GM18499 (cell line): ENCODE measurements around the gene SLC32A1.

ENCODE experiments used
- ATAC-seq: cut with Tn5 transposase; IDR thresholded peaks from one replicate; pipeline ENCODE4 v1.9.1; 2021; ENCODE audit warnings: moderate number of reproducible peaks; ENCODE audit not compliant: insufficient read depth, unreplicated experiment

Gene SLC32A1

GRCh38 chr20:38723848-38724625 is at the start of gene SLC32A1:
Gene SLC32A1 (plus strand): TSS chr20:38724486. CDS start chr20:38724725, 239 bp downstream.
- ATAC-seq: no peak

- no peak for ATAC-seq
Measured at GRCh38 chr20:38674765-38675133, 49.5 kb upstream of the SLC32A1 start.

- no peak for ATAC-seq
Measured at GRCh38 chr20:38676576-38676975, 47.7 kb upstream of the SLC32A1 start.

- ATAC-seq: no peak
Measured at GRCh38 chr20:38680500-38681306, 43.6 kb upstream of the SLC32A1 start.

- no peak for ATAC-seq
Measured at GRCh38 chr20:38685271-38685670, 39.0 kb upstream of the SLC32A1 start.

- no peak for ATAC-seq
Measured at GRCh38 chr20:38685853-38686473, 38.3 kb upstream of the SLC32A1 start.

GRCh38 chr20:38692436-38693411 is 31.6 kb upstream of the SLC32A1 start:
- ATAC-seq: no peak

- no peak for ATAC-seq
Measured at GRCh38 chr20:38697306-38697705, 27.0 kb upstream of the SLC32A1 start.

- ATAC-seq: no peak
Measured at GRCh38 chr20:38698541-38698940, 25.7 kb upstream of the SLC32A1 start.

GRCh38 chr20:38700141-38700540 is 24.1 kb upstream of the SLC32A1 start:
- ATAC-seq: no peak

GRCh38 chr20:38700926-38701325 is 23.4 kb upstream of the SLC32A1 start:
- ATAC-seq: no peak

GRCh38 chr20:38703526-38703925 is 20.8 kb upstream of the SLC32A1 start:
- no peak for ATAC-seq

GRCh38 chr20:38704136-38704535 is 20.1 kb upstream of the SLC32A1 start:
- no peak for ATAC-seq

- ATAC-seq: no peak
Measured at GRCh38 chr20:38706509-38706908, 17.8 kb upstream of the SLC32A1 start.

GRCh38 chr20:38714308-38714707 is 10.0 kb upstream of the SLC32A1 start:
- ATAC-seq: no peak

- no peak for ATAC-seq
Measured at GRCh38 chr20:38715646-38716045, 8.6 kb upstream of the SLC32A1 start.

- no peak for ATAC-seq
Measured at GRCh38 chr20:38722683-38723016, 1.6 kb upstream of the SLC32A1 start.

GRCh38 chr20:38723017-38723847 is 1.1 kb upstream of the SLC32A1 start:
- no peak for ATAC-seq

GRCh38 chr20:38724626-38725147 is 401 bp downstream of the SLC32A1 start:
- ATAC-seq: no peak
